MCF 10A (cell line): ENCODE results near the gene OPRD1. TPM values are rescaled to one million over a fixed set of nuclear protein-coding genes. Genes with fewer than 3 reads are reported as not detected.
"Not testable (repeated sequence)": the region's sequence is repeated elsewhere in the genome, so short reads cannot be mapped to it uniquely, and the experiment has no call there.

Experiments
- BruUV-seq: library from RNA; stranded (reverse); fragments of 400-500 nt; replicated peaks from 2 replicates; lab custom pipeline; 2021; lab: Mats Ljungman, UMichigan
- CTCF ChIA-PET: fragments of 300-600 bp; sonication (Branson Sonifier 250); formaldehyde crosslinking; extraction: SDS; loops from one replicate; lab custom pipeline; 2021; ENCODE audit warnings: antibody characterized with exemption, inconsistent platforms; lab: Yijun Ruan, JAX
- POLR2A ChIA-PET: fragments of 300-600, 350-650 bp; sonication (Branson Sonifier 250); formaldehyde crosslinking; extraction: SDS; loops from one replicate; lab custom pipeline; 2020; ENCODE audit warnings: antibody characterized with exemption, inconsistent platforms; lab: Yijun Ruan, JAX
- DNase-seq: peaks from one replicate; pipeline ENCODE4 v3.0.0-alpha.2; 2018; ENCODE audit not compliant: unreplicated experiment
- H3K27ac Mint-ChIP-seq: one replicate; pipeline ENCODE4 v1.8.0; 2022; ENCODE audit warnings: mild to moderate bottlenecking, low read depth, mixed read lengths; ENCODE audit not compliant: unreplicated experiment
- H3K27me3 Mint-ChIP-seq: one replicate; pipeline ENCODE4 v1.8.0; 2022; ENCODE audit warnings: mixed read lengths; ENCODE audit not compliant: insufficient read depth, unreplicated experiment
- H3K36me3 Mint-ChIP-seq: one replicate; pipeline ENCODE4 v1.8.0; 2022; ENCODE audit warnings: mild to moderate bottlenecking, moderate library complexity, mixed read lengths; ENCODE audit not compliant: insufficient read depth, unreplicated experiment
- H3K4me1 Mint-ChIP-seq: one replicate; pipeline ENCODE4 v1.8.0; 2022; ENCODE audit warnings: mixed read lengths; ENCODE audit not compliant: insufficient read depth, unreplicated experiment
- H3K4me3 Mint-ChIP-seq: one replicate; pipeline ENCODE4 v1.8.0; 2022; ENCODE audit warnings: mild to moderate bottlenecking, moderate library complexity, mixed read lengths; ENCODE audit not compliant: unreplicated experiment
- H3K9me3 Mint-ChIP-seq: one replicate; pipeline ENCODE4 v1.8.0; 2022; ENCODE audit warnings: mixed read lengths; ENCODE audit not compliant: unreplicated experiment
- CTCF ChIP-seq: fragments of 200-600 bp; IDR thresholded peaks from one replicate; pipeline ENCODE4 v1.8.0; 2022; ENCODE audit warnings: antibody characterized with exemption, mild to moderate bottlenecking; ENCODE audit not compliant: unreplicated experiment
- intact Hi-C: fragments of 100-400 bp; cut with micrococcal nuclease; formaldehyde crosslinking; loops from 2 replicates; pipeline ENCODE4 v1.14.1; 2022
- total RNA-seq: library from RNA; stranded (reverse); gene quantifications from 2 replicates; pipeline ENCODE4 v1.2.3, GENCODE V29; 2022

The OPRD1 gene
- total RNA-seq, 1 experiment from 2014 or later = not detected

GRCh38 chr1:28845786-28846543, 34.0 kb downstream of the OPRD1 start:
- BruUV-seq = no TSS peak
- Mint-ChIP-seq H3K9me3 (no peaks in the 10 kb centered on the region), H3K4me3 (no peak overlapping the region), H3K27ac (no peak overlapping the region), H3K4me1 (no peaks in the 10 kb centered on the region), H3K36me3 (no peaks in the 10 kb centered on the region), H3K27me3 (no peaks in the 10 kb centered on the region)
- TF ChIP-seq CTCF = no peak
- ChIA-PET POLR2A (interaction anchor here (0.6 to 1.0 kb wide), 3 partner anchors 203 to 491 kb away, joined by 3 to 5 read pairs (median 3); partner anchors contain the start of gene TAF12), CTCF (interaction anchor here (0.6 kb wide), 2 partner anchors 36 to 357 kb away, joined by 3 read pairs; no protein-coding TSS in a partner anchor)
- peak; percentile 27 for DNase-seq
- intact Hi-C loops = no loop called here

GRCh38 chr1:28847207-28847606, 35.2 kb downstream of the OPRD1 start:
- H3K4me1 Mint-ChIP-seq, H3K9me3 Mint-ChIP-seq, DNase-seq, H3K27me3 Mint-ChIP-seq, H3K4me3 Mint-ChIP-seq, intact Hi-C loops, BruUV-seq, H3K36me3 Mint-ChIP-seq, H3K27ac Mint-ChIP-seq, POLR2A ChIA-PET: not testable (repeated sequence)
- CTCF ChIA-PET = interaction anchor here (1.3 kb wide), 1 partner anchor 60 kb away, joined by 6 read pairs; no protein-coding TSS in a partner anchor

GRCh38 chr1:28848416-28848815, 36.4 kb downstream of the OPRD1 start:
- DNase-seq = no peak
- CTCF ChIA-PET = no interaction called here
- BruUV-seq = no TSS peak
- H3K4me3 Mint-ChIP-seq = no peak overlapping the region
- H3K36me3 Mint-ChIP-seq = peaks cover 4% of the 10 kb centered on the region
- no peak for TF ChIP-seq CTCF
- no peaks in the 10 kb centered on the region for H3K9me3 Mint-ChIP-seq
- no peak overlapping the region for H3K27ac Mint-ChIP-seq
- H3K27me3 Mint-ChIP-seq = no peaks in the 10 kb centered on the region
- POLR2A ChIA-PET = interaction anchor here (0.7 kb wide), 1 partner anchor 67 kb away, joined by 3 read pairs; no protein-coding TSS in a partner anchor
- intact Hi-C loops = no loop called here
- no peaks in the 10 kb centered on the region for H3K4me1 Mint-ChIP-seq

- intact Hi-C loops = no loop called here
- no peak for TF ChIP-seq CTCF
- Mint-ChIP-seq H3K4me1 (no peaks in the 10 kb centered on the region), H3K27ac (no peak overlapping the region), H3K36me3 (peaks cover 4% of the 10 kb centered on the region), H3K9me3 (no peaks in the 10 kb centered on the region), H3K4me3 (no peak overlapping the region), H3K27me3 (peaks cover 20% of the 10 kb centered on the region)
- no TSS peak for BruUV-seq
- DNase-seq = no peak
- CTCF ChIA-PET = interaction anchor here (0.8 kb wide), 1 partner anchor 17 kb away, joined by 5 read pairs; no protein-coding TSS in a partner anchor
- POLR2A ChIA-PET = no interaction called here
These were observed 41.2 kb downstream of the OPRD1 start for GRCh38 chr1:28853093-28853742.

GRCh38 chr1:28854406-28854805, 42.4 kb downstream of the OPRD1 start:
- H3K4me3 Mint-ChIP-seq, H3K27ac Mint-ChIP-seq, POLR2A ChIA-PET, intact Hi-C loops, DNase-seq, BruUV-seq, H3K9me3 Mint-ChIP-seq, H3K36me3 Mint-ChIP-seq, H3K4me1 Mint-ChIP-seq: not testable (repeated sequence)
- CTCF ChIA-PET = interaction anchor here (0.7 to 1.4 kb wide), 2 partner anchors 23 kb away, joined by 3 to 4 read pairs; no protein-coding TSS in a partner anchor
- H3K27me3 Mint-ChIP-seq = peaks cover 20% of the 10 kb centered on the region
